ENCODE data around the gene PCCA.

DNA sequence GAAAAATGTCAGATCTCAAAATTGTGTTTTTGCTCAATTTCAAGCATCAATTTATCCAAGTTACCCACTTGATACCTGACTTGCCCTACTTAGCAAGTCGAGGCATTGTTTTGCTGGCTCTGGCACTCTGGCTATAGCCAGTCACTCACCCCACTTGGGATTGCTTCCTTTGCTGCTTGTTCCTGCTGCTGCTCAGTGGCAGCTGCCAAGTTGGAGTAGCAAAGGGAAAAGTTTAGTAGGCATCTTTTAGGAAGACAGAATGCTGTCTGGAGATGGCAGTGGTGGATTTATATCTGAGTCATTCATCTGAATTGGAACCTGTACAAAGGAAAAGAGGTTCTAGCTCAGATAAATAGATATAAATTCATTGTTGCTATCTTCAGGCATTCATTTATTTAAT, 41.2 kb downstream of the PCCA start:
- TF ChIP-seq, protein P1, sequence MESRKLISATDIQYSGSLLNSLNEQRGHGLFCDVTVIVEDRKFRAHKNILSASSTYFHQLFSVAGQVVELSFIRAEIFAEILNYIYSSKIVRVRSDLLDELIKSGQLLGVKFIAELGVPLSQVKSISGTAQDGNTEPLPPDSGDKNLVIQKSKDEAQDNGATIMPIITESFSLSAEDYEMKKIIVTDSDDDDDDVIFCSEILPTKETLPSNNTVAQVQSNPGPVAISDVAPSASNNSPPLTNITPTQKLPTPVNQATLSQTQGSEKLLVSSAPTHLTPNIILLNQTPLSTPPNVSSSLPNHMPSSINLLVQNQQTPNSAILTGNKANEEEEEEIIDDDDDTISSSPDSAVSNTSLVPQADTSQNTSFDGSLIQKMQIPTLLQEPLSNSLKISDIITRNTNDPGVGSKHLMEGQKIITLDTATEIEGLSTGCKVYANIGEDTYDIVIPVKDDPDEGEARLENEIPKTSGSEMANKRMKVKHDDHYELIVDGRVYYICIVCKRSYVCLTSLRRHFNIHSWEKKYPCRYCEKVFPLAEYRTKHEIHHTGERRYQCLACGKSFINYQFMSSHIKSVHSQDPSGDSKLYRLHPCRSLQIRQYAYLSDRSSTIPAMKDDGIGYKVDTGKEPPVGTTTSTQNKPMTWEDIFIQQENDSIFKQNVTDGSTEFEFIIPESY (IDR thresholded peaks at IDR 0.05): no peak
- TF ChIP-seq, protein P2, sequence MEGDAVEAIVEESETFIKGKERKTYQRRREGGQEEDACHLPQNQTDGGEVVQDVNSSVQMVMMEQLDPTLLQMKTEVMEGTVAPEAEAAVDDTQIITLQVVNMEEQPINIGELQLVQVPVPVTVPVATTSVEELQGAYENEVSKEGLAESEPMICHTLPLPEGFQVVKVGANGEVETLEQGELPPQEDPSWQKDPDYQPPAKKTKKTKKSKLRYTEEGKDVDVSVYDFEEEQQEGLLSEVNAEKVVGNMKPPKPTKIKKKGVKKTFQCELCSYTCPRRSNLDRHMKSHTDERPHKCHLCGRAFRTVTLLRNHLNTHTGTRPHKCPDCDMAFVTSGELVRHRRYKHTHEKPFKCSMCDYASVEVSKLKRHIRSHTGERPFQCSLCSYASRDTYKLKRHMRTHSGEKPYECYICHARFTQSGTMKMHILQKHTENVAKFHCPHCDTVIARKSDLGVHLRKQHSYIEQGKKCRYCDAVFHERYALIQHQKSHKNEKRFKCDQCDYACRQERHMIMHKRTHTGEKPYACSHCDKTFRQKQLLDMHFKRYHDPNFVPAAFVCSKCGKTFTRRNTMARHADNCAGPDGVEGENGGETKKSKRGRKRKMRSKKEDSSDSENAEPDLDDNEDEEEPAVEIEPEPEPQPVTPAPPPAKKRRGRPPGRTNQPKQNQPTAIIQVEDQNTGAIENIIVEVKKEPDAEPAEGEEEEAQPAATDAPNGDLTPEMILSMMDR (IDR thresholded peaks at IDR 0.05; ENCODE audit: low read depth, low read length, missing input control): no peak

Data from liver (tissue), 2 donors.